H7 (cell line): ENCODE results near the gene GPC3. TPM values are rescaled to one million over a fixed set of nuclear protein-coding genes. Genes with fewer than 3 reads are reported as not detected.

Experiments used
- DNase-seq: peaks from one replicate; pipeline ENCODE4 v3.0.0; 2012
- H3K27me3 ChIP-seq: 2 replicates; pipeline ENCODE4 v1.6.0; 2011; ENCODE audit warnings: mild to moderate bottlenecking, low read length; ENCODE audit not compliant: control insufficient read depth, insufficient read depth
- H3K36me3 ChIP-seq: replicated peaks from 2 replicates; pipeline ENCODE4 v1.5.1; 2011; ENCODE audit warnings: low read length; ENCODE audit not compliant: control insufficient read depth, insufficient read depth
- H3K4me3 ChIP-seq: 2 replicates; pipeline ENCODE4 v1.5.1; 2011; ENCODE audit warnings: low read depth, mild to moderate bottlenecking, control low read depth, low read length, moderate library complexity; ENCODE audit not compliant: insufficient read depth
- total RNA-seq: library from RNA; depleted of rRNA; stranded (reverse); fragments of >200 nt; shearing (Covaris generic); gene quantifications from 2 replicates; pipeline ENCODE4 v1.2.3, GENCODE V29; 2014

The GPC3 gene
- total RNA-seq, 1 experiment from 2014 or later: 81.0 TPM

GRCh38 chrX:133715715-133716114 is 269.7 kb downstream of the GPC3 start:
- DNase-seq: no peak
- H3K27me3 ChIP-seq: no peaks in the 10 kb centered on the region
- H3K36me3 ChIP-seq: no peaks in the 10 kb centered on the region
- H3K4me3 ChIP-seq: no peak overlapping the region

GRCh38 chrX:133709501-133709900 is 275.9 kb downstream of the GPC3 start:
- Histone ChIP-seq H3K4me3 (no peak overlapping the region), H3K27me3 (no peaks in the 10 kb centered on the region), H3K36me3 (no peaks in the 10 kb centered on the region)
- DNase-seq: no peak

GRCh38 chrX:133706890-133707289 is 278.5 kb downstream of the GPC3 start:
- no peaks in the 10 kb centered on the region for H3K27me3 ChIP-seq
- no peaks in the 10 kb centered on the region for H3K36me3 ChIP-seq
- DNase-seq: no peak
- H3K4me3 ChIP-seq: no peak overlapping the region

- Histone ChIP-seq H3K27me3 (no peaks in the 10 kb centered on the region), H3K4me3 (no peak overlapping the region), H3K36me3 (no peaks in the 10 kb centered on the region)
- no peak for DNase-seq
Measured at GRCh38 chrX:133702230-133702629, 283.2 kb downstream of the GPC3 start.

- Histone ChIP-seq H3K27me3 (no peaks in the 10 kb centered on the region), H3K36me3 (no peaks in the 10 kb centered on the region), H3K4me3 (no peak overlapping the region)
- no peak for DNase-seq
Measured at GRCh38 chrX:133699023-133699728, 286.2 kb downstream of the GPC3 start.

GRCh38 chrX:133698298-133698697 is 287.1 kb downstream of the GPC3 start:
- DNase-seq: no peak
- no peaks in the 10 kb centered on the region for H3K36me3 ChIP-seq
- no peak overlapping the region for H3K4me3 ChIP-seq
- H3K27me3 ChIP-seq: no peaks in the 10 kb centered on the region

- no peaks in the 10 kb centered on the region for H3K27me3 ChIP-seq
- H3K4me3 ChIP-seq: no peak overlapping the region
- no peaks in the 10 kb centered on the region for H3K36me3 ChIP-seq
- no peak for DNase-seq
Measured at GRCh38 chrX:133697656-133698055, 287.7 kb downstream of the GPC3 start.

- H3K4me3 ChIP-seq: no peak overlapping the region
- no peak for DNase-seq
- H3K27me3 ChIP-seq: no peaks in the 10 kb centered on the region
- no peaks in the 10 kb centered on the region for H3K36me3 ChIP-seq
Measured at GRCh38 chrX:133689997-133690599, 295.3 kb downstream of the GPC3 start.

- no peaks in the 10 kb centered on the region for H3K27me3 ChIP-seq
- DNase-seq: no peak
- no peaks in the 10 kb centered on the region for H3K36me3 ChIP-seq
- no peak overlapping the region for H3K4me3 ChIP-seq
Measured at GRCh38 chrX:133685822-133686221, 299.6 kb downstream of the GPC3 start.

- DNase-seq: no peak
- Histone ChIP-seq H3K27me3 (no peaks in the 10 kb centered on the region), H3K4me3 (no peak overlapping the region), H3K36me3 (no peaks in the 10 kb centered on the region)
Measured at GRCh38 chrX:133681897-133682296, 303.5 kb downstream of the GPC3 start.

GRCh38 chrX:133681421-133681820 is 304.0 kb downstream of the GPC3 start:
- H3K36me3 ChIP-seq: no peaks in the 10 kb centered on the region
- no peak overlapping the region for H3K4me3 ChIP-seq
- no peak for DNase-seq
- no peaks in the 10 kb centered on the region for H3K27me3 ChIP-seq

- DNase-seq: no peak
- Histone ChIP-seq H3K36me3 (no peaks in the 10 kb centered on the region), H3K4me3 (no peak overlapping the region), H3K27me3 (no peaks in the 10 kb centered on the region)
Measured at GRCh38 chrX:133677123-133678063, 308.0 kb downstream of the GPC3 start.

GRCh38 chrX:133676344-133677122 is 308.9 kb downstream of the GPC3 start:
- no peak for DNase-seq
- Histone ChIP-seq H3K36me3 (no peaks in the 10 kb centered on the region), H3K4me3 (no peak overlapping the region), H3K27me3 (no peaks in the 10 kb centered on the region)

GRCh38 chrX:133674726-133675470 is 310.5 kb downstream of the GPC3 start:
- DNase-seq: no peak
- H3K4me3 ChIP-seq: no peak overlapping the region
- H3K27me3 ChIP-seq: no peaks in the 10 kb centered on the region
- H3K36me3 ChIP-seq: no peaks in the 10 kb centered on the region
